ENCODE measurements around the gene HBB. TPM values are rescaled to one million over a fixed set of nuclear protein-coding genes. Genes with fewer than 3 reads are reported as not detected.
"Not testable (repeated sequence)": the region's sequence is repeated elsewhere in the genome, so short reads cannot be mapped to it uniquely, and the experiment has no call there.

Gene HBB
- total RNA-seq, 1 donor from 2014 or later = not detected

DNA sequence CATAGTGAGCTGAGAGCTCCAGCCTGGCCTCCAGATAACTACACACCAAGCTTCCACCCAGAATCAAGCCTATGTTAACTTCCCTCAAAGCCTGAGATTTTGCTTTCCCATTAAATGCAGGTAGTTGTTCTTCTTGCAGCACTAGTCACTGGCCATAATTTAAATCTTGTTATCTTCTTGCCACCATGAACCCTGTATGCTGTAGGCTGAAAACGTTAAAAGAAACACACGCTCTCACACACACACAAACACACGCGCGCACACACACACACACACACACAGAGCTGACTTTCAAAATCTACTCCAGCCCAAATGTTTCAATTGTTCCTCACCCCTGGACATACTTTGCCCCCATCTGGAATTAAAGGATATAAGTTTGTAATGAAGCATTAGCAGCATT lies 26.6 kb upstream of the HBB start:
- H3K9me3 Mint-ChIP-seq = not testable (repeated sequence)

GRCh38 chr11:5252919-5253265 lies 26.0 kb upstream of the HBB start:
- Mint-ChIP-seq H3K9me3 (no peaks in the 10 kb centered on the region), H3K4me1 (ENCODE audit: low read depth) (no peaks in the 10 kb centered on the region), H3K27ac (no peak overlapping the region), H3K36me3 (ENCODE audit: low read depth) (no peaks in the 10 kb centered on the region), H3K27me3 (ENCODE audit: low read depth) (no peaks in the 10 kb centered on the region), H3K4me3 (ENCODE audit: low read depth) (no peak overlapping the region)
- DNase-seq (ENCODE audit: low spot score) = no peak
- intact Hi-C loops (cut with micrococcal nuclease) = no loop called here

More for the DNA sequence above, 26.6 kb upstream of the HBB start:
- H3K36me3 Mint-ChIP-seq (ENCODE audit: low read depth); intact Hi-C loops (cut with micrococcal nuclease); H3K4me3 Mint-ChIP-seq (ENCODE audit: low read depth); DNase-seq (ENCODE audit: low spot score); H3K27ac Mint-ChIP-seq; H3K27me3 Mint-ChIP-seq (ENCODE audit: low read depth); H3K4me1 Mint-ChIP-seq (ENCODE audit: low read depth): not testable (repeated sequence)

GRCh38 chr11:5252192-5252918 lies 25.5 kb upstream of the HBB start:
- DNase-seq (ENCODE audit: low spot score) = no peak
- no peaks in the 10 kb centered on the region for H3K9me3 Mint-ChIP-seq
- no peaks in the 10 kb centered on the region for H3K36me3 Mint-ChIP-seq (ENCODE audit: low read depth)
- no peaks in the 10 kb centered on the region for H3K27me3 Mint-ChIP-seq (ENCODE audit: low read depth)
- no peaks in the 10 kb centered on the region for H3K4me1 Mint-ChIP-seq (ENCODE audit: low read depth)
- intact Hi-C loops (cut with micrococcal nuclease) = no loop called here
- no peak overlapping the region for H3K27ac Mint-ChIP-seq
- H3K4me3 Mint-ChIP-seq (ENCODE audit: low read depth) = no peak overlapping the region

DNA sequence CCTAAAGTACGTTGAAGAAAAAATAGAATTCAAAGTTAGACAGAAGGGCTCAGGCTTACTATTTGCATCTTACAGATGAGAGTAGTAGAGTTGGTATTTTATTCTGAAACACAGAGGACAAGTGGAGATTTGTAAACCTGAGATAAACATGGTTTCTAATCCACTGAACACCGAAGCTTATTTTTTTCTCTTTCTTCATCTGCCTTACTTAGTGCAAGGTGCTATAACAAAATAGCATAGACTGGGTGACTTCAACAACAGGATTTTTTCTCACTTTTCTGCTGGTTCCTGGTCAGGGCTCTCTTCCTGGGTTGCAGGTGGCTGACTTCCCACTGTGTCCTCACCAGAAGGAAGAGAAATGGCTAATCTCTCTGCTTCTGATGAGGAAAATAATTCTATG lies 24.9 kb upstream of the HBB start:
- intact Hi-C loops (cut with micrococcal nuclease) = no loop called here
- Mint-ChIP-seq H3K27me3 (ENCODE audit: low read depth) (no peaks in the 10 kb centered on the region), H3K9me3 (no peaks in the 10 kb centered on the region), H3K4me3 (ENCODE audit: low read depth) (no peak overlapping the region), H3K36me3 (ENCODE audit: low read depth) (no peaks in the 10 kb centered on the region), H3K4me1 (ENCODE audit: low read depth) (no peaks in the 10 kb centered on the region), H3K27ac (no peak overlapping the region)
- DNase-seq (ENCODE audit: low spot score) = no peak

DNA sequence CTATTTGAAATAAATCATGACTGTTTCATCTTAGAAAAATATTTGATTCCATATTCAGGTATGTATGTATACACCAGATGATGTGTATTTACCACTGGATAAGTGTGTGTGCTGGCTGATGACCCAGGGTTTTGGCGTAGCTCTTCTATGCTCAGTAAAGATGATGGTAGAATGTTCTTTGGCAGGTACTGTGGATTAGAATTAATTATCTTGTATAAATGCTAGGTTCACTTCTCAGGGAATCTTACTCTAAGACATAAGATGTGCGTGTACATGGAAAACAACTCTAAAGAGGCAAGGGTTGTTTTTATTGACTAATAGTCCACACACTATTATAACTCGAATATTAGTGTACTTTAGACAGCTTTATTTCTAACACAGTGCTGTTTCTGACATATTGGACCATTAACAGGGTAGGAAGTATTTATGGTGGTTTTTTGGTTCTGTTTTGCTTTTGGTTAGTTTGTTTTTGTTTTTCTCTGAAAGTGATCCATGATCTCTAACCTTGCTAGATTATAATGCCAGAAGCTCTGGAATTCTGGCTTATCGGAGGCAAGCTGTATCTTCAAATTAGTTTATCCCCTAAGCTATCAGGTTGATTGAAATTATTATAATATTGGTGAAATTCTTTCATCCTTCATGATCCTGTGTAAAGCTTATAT lies 23.8 kb upstream of the HBB start:
- H3K27ac Mint-ChIP-seq = no peak overlapping the region
- no peaks in the 10 kb centered on the region for H3K9me3 Mint-ChIP-seq
- H3K4me3 Mint-ChIP-seq (ENCODE audit: low read depth) = no peak overlapping the region
- intact Hi-C loops (cut with micrococcal nuclease) = no loop called here
- no peaks in the 10 kb centered on the region for H3K4me1 Mint-ChIP-seq (ENCODE audit: low read depth)
- no peaks in the 10 kb centered on the region for H3K27me3 Mint-ChIP-seq (ENCODE audit: low read depth)
- H3K36me3 Mint-ChIP-seq (ENCODE audit: low read depth) = no peaks in the 10 kb centered on the region
- DNase-seq (ENCODE audit: low spot score) = no peak

GRCh38 chr11:5249807-5250396 lies 23.0 kb upstream of the HBB start, which contains the start of gene HBG1:
Gene HBG1, minus strand, starts transcription at chr11:5249857. Its CDS starts 53 bp downstream, at chr11:5249804.
- DNase-seq (ENCODE audit: low spot score); H3K9me3 Mint-ChIP-seq; intact Hi-C loops (cut with micrococcal nuclease); H3K27me3 Mint-ChIP-seq (ENCODE audit: low read depth); H3K4me3 Mint-ChIP-seq (ENCODE audit: low read depth); H3K36me3 Mint-ChIP-seq (ENCODE audit: low read depth); H3K4me1 Mint-ChIP-seq (ENCODE audit: low read depth); H3K27ac Mint-ChIP-seq: not testable (repeated sequence)

- H3K4me3 Mint-ChIP-seq (ENCODE audit: low read depth); H3K4me1 Mint-ChIP-seq (ENCODE audit: low read depth); DNase-seq (ENCODE audit: low spot score); H3K27ac Mint-ChIP-seq; intact Hi-C loops (cut with micrococcal nuclease); H3K36me3 Mint-ChIP-seq (ENCODE audit: low read depth); H3K27me3 Mint-ChIP-seq (ENCODE audit: low read depth); H3K9me3 Mint-ChIP-seq: not testable (repeated sequence)
Measured at GRCh38 chr11:5248498-5248897, 21.6 kb upstream of the HBB start.

- H3K27ac Mint-ChIP-seq = no peak overlapping the region
- H3K4me1 Mint-ChIP-seq (ENCODE audit: low read depth) = peaks cover 4% of the 10 kb centered on the region
- no peaks in the 10 kb centered on the region for H3K36me3 Mint-ChIP-seq (ENCODE audit: low read depth)
- no peak overlapping the region for H3K4me3 Mint-ChIP-seq (ENCODE audit: low read depth)
- H3K9me3 Mint-ChIP-seq = no peaks in the 10 kb centered on the region
- no peaks in the 10 kb centered on the region for H3K27me3 Mint-ChIP-seq (ENCODE audit: low read depth)
- DNase-seq (ENCODE audit: low spot score) = no peak
- intact Hi-C loops (cut with micrococcal nuclease) = no loop called here
Measured at GRCh38 chr11:5247472-5248192, 20.8 kb upstream of the HBB start.

GRCh38 chr11:5246772-5247471 lies 20.1 kb upstream of the HBB start:
- Mint-ChIP-seq H3K4me3 (ENCODE audit: low read depth) (no peak overlapping the region), H3K36me3 (ENCODE audit: low read depth) (no peaks in the 10 kb centered on the region)

GRCh38 chr11:5245155-5245554 lies 18.3 kb upstream of the HBB start:
- H3K9me3 Mint-ChIP-seq = no peaks in the 10 kb centered on the region
- H3K4me3 Mint-ChIP-seq (ENCODE audit: low read depth) = no peak overlapping the region
- no peaks in the 10 kb centered on the region for H3K36me3 Mint-ChIP-seq (ENCODE audit: low read depth)
- H3K27ac Mint-ChIP-seq = no peak overlapping the region
- no peak for DNase-seq (ENCODE audit: low spot score)
- H3K27me3 Mint-ChIP-seq (ENCODE audit: low read depth) = peaks cover 2% of the 10 kb centered on the region
- peaks cover 4% of the 10 kb centered on the region for H3K4me1 Mint-ChIP-seq (ENCODE audit: low read depth)
- intact Hi-C loops (cut with micrococcal nuclease) = no loop called here

More at GRCh38 chr11:5246772-5247471, 20.1 kb upstream of the HBB start:
- Mint-ChIP-seq H3K4me1 (ENCODE audit: low read depth) (peaks cover 4% of the 10 kb centered on the region), H3K27me3 (ENCODE audit: low read depth) (no peaks in the 10 kb centered on the region), H3K9me3 (no peaks in the 10 kb centered on the region), H3K27ac (no peak overlapping the region)
- intact Hi-C loops (cut with micrococcal nuclease) = no loop called here
- DNase-seq (ENCODE audit: low spot score) = no peak

DNA sequence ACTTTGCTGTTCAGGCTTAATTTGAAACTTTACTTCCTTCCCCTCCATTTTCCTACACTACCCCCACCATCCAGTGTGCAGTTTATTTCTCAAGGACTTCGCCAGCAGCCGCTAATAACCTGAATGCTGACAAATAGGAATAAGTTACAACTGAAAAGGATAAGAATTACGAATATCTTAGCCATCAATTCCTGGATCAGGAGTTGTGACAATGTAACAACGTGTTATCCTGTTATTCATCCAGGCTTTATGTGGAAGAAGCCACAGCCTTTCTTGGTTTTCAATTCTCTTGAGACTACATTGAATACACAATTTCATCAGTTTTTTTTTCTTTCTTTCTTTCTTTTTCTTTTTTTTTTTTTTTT lies 16.9 kb upstream of the HBB start:
- intact Hi-C loops (cut with micrococcal nuclease) = no loop called here
- H3K4me3 Mint-ChIP-seq (ENCODE audit: low read depth) = no peak overlapping the region
- no peaks in the 10 kb centered on the region for H3K9me3 Mint-ChIP-seq
- H3K4me1 Mint-ChIP-seq (ENCODE audit: low read depth) = peaks cover 4% of the 10 kb centered on the region
- H3K36me3 Mint-ChIP-seq (ENCODE audit: low read depth) = no peaks in the 10 kb centered on the region
- no peak for DNase-seq (ENCODE audit: low spot score)
- peaks cover 8% of the 10 kb centered on the region for H3K27me3 Mint-ChIP-seq (ENCODE audit: low read depth)
- H3K27ac Mint-ChIP-seq = no peak overlapping the region

DNA sequence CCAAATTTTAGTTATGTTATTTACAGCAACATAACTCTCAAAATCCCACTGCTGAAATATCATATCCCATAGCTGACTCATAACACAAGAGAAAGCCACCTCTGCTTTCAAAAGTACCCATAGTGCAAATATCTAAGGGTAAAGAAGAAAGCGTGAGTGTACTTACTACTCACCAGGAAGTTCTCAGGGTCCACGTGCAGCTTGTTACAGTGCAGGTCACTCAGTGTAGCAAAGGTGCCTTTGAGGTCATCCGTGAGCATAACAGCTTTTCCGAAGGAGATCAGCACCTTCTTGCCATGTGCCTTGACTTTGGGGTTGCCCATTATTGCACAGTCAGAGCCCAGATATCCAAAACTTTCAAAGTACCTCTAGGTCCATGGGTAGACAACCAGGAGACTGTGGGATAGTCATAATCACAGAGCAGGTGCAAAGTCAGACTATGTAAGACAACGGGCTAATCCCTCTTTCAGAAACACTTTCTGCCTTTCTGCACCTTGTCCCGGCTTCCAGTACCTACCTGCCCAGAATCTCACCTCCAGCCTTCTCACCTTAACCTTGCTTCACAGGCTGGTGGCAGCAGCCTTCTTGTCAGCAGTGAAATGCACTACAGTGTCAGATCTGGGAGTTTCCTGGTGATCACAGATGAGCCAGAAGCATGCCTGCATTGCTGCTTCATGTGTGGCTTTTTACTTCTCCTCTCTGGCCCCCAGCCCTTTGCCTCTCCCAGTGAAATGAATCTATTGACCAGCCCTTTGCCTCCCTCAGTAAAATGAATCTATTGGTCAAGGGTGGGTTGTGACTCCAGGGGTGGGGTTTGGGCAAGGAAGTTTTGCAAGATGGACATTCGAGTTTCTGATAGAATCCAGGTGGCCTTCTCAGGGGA lies 16.3 kb upstream of the HBB start:
- Mint-ChIP-seq H3K4me3 (ENCODE audit: low read depth) (no peak overlapping the region), H3K4me1 (ENCODE audit: low read depth) (peaks cover 4% of the 10 kb centered on the region), H3K9me3 (no peaks in the 10 kb centered on the region), H3K36me3 (ENCODE audit: low read depth) (no peaks in the 10 kb centered on the region), H3K27ac (no peak overlapping the region), H3K27me3 (ENCODE audit: low read depth) (peaks cover 13% of the 10 kb centered on the region)
- intact Hi-C loops (cut with micrococcal nuclease) = no loop called here
- no peak for DNase-seq (ENCODE audit: low spot score)

Measured in activated T-helper 2 cell treated with anti-CD3 and anti-CD28 coated beads, Interferon-gamma antibody, Interleukin-2, Interleukin-4, amounts not matched to agents 10 μg/mL and 5 μg/mL and 100 μg/mL, durations not matched to agents 14 hours and 24 hours and 36 hours (primary cell).